ENCODE data around the gene GNG7.

GNG7 gene

GRCh38 chr19:2732883-2733282, 30.4 kb upstream of the GNG7 start:
- H3K4me3 ChIP-seq (ENCODE audit: low read depth, low read length): no peak overlapping the region
- TF ChIP-seq CTCF (conservative IDR thresholded peaks at IDR 0.05; ENCODE audit: low read depth, low read length): no peak
- DNase-seq (ENCODE audit: low read depth): no peak

DNA sequence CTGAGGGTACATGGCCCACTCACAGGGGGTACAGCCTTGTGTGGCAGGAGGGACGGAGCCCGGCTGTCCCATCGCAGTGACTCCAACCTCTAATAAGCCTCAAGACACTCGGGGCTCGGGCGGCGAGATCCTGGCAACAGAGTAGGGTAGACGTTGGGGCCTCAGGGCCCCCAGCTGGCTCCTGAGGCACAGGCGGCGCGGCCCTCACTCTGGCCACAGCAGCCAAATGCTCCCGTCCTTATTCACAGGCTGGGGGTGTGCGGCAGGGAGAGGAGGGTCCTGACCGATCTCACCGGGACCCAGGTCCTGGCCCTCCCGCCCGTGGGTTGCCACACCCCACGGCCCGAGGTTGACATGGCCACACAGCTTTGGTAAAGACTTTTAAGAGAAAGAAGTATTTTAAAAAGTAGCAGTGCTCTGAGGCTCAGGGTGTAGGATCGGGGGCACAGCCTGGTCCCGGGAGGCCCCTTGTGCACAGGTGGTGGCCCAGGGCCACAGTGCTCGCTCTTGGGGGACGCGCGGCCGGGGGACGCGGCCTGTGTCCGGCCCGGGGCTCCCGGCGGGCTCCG, 29.7 kb upstream of the GNG7 start:
- TF ChIP-seq CTCF (conservative IDR thresholded peaks at IDR 0.05; ENCODE audit: low read depth, low read length): no peak
- H3K4me3 ChIP-seq (ENCODE audit: low read depth, low read length): no peak overlapping the region
- DNase-seq (ENCODE audit: low read depth): no peak

GRCh38 chr19:2731181-2731995, 28.9 kb upstream of the GNG7 start:
- no peak for DNase-seq (ENCODE audit: low read depth)
- H3K4me3 ChIP-seq (ENCODE audit: low read depth, low read length): no peak overlapping the region
- TF ChIP-seq CTCF (conservative IDR thresholded peaks at IDR 0.05; ENCODE audit: low read depth, low read length): no peak

DNA sequence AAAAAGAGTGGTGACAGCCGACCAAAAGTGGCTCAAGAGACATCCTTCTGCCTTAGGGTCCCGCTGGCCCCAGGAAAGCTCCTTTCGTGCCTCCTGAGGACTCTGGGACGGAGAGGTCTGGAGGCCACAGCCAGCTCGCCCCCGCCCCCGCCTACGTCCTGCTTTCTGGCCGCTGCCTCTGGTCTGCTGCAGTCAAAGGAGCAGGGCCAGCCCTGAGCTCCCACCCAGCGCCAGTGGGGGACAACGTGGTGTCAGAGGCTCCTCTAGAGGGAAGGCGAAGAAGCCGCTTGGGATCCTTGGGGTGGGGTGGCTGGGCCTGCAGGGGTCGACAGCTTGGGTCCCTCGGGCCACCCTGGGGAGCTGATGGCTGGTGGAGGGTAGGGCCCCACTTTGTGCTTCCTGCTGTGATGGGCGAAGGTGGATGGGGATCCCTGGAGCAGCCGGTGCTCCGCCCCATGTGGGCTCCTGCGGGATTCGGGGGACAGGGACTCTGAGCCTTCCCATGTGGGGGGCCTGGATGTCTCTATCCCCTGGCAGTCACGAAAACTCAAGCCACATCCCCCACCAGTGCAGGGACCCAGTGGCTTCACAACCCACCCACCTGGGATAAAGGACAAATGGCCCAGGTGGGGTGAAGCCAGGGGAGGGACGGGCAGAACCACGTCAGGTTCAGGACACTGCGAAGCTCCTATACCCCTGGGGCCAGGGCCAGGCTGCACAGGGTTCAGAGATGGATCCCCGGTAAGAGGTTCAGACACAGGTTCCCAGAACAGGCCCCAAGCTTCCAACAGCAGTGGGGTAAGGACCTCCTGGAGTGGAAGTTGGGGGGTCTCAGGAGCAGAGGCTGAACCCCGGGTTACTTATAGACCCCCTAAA, 27.7 kb upstream of the GNG7 start:
- TF ChIP-seq CTCF (conservative IDR thresholded peaks at IDR 0.05; ENCODE audit: low read depth, low read length): no peak
- no peak for DNase-seq (ENCODE audit: low read depth)
- H3K4me3 ChIP-seq (ENCODE audit: low read depth, low read length): no peak overlapping the region

DNA sequence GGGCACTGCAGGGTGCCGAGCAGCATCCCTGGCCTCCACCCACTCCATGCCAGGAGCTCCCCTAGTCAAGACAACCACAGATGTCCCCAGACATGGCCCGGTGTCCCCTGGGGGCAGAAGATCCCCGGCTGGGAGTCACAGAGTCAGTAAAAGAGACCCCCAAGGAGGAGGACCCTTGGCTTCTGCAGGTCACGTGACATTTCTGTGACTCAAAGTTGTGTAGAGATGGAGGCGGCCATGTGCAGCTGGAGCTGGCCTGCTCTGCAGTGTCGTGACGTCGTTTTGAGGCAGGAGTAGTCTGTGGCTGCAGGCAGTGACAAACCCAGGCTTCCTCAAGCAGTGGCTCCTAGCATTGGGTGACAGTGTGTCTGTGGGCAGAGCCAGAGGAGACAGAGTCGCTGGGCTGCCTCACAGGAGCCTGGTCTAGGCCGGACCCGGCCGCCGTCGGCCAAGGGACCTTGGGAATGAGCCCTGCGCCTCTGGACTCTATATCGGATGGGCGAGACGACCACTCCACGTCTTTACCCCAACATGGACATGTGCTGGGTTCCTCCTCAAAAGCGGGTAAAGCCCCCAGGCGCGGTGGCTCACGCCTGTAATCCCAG, 26.4 kb upstream of the GNG7 start:
- DNase-seq (ENCODE audit: low read depth): no peak
- no peak overlapping the region for H3K4me3 ChIP-seq (ENCODE audit: low read depth, low read length)
- TF ChIP-seq CTCF (conservative IDR thresholded peaks at IDR 0.05; ENCODE audit: low read depth, low read length): no peak

GRCh38 chr19:2727640-2727944, 25.1 kb upstream of the GNG7 start:
- TF ChIP-seq CTCF (conservative IDR thresholded peaks at IDR 0.05; ENCODE audit: low read depth, low read length): no peak
- no peak for DNase-seq (ENCODE audit: low read depth)
- no peak overlapping the region for H3K4me3 ChIP-seq (ENCODE audit: low read depth, low read length)
